Ureter (tissue), 1 donor: ENCODE measurements around the gene TTC9. TPM values are rescaled to one million over a fixed set of nuclear protein-coding genes. Genes with fewer than 3 reads are reported as not detected.
A peak's percentile ranks its signal among the peaks of the same experiment; 100 is the strongest.

ENCODE experiments used
- DNase-seq: peaks from one replicate; pipeline ENCODE4 v3.0.0-alpha.2; 2020; ENCODE audit warnings: low spot score
- total RNA-seq: library from RNA; stranded (reverse); gene quantifications from one replicate; pipeline ENCODE4 v1.2.4, GENCODE V29; 2023
- donor health status: DM: yes; HTN: yes; CAD: no.

The TTC9 gene
- 7.0 TPM for total RNA-seq

DNA sequence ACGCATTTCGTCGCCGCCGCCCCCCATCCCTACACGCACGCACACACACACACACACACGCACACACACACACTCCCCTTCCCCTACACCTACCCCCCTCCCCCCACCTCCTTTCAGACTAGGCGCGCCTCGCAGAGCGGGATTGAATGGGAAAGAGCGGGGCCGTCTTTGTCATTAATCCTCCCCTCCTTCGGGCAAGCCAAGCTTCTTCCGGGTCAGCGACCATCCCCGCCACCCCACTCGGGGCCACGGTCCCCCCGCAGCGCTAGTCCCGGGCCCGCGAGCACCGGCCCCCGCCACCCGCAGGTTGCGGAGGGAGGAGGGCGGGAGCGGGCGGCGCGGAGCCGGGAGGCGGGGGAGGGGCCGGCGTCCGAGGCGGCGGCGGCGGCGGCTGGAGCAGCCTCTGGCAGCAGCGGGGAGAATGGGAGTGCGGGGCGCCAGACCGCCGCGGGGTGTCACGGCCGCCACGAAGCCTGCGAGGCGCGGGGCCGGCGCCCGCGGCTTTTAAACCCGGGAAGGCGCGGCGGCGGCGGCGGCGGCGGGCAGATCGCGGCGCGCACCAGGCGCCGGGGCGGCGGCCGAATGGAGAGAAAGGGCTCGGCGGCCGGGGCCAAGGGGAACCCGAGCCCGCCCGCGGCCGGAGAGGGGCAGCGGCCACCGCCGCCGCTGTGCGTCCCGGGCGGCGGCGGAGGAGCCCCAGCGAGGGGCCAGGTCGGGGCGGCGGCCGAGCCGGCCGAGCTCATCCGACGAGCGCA, at the start of gene TTC9:
TTC9 (plus strand) TSS at position 369 of the 755 bp plus-strand sequence; CDS start at position 583, 214 bp downstream.
- no peak for DNase-seq

DNA sequence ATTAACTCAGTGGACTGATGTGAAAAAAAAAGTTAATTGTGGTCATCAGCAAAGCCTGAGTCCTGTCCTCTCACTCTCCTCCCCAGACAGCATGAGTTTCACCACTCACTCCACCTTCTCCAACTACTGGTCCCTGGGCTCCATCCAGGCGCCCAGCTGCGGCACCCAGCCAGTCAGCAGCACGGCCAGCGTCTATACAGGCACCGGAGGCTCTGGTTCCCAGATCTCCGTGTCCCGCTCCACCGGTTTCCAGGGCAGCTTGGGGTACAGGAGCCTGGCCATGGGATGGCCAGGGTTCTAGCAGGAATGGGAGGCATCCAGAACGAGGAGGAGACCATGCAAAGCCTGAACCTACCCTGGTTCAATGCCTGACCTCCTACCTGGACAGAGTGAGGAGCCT, 47.3 kb upstream of the TTC9 start:
- DNase-seq, result no peak

DNA sequence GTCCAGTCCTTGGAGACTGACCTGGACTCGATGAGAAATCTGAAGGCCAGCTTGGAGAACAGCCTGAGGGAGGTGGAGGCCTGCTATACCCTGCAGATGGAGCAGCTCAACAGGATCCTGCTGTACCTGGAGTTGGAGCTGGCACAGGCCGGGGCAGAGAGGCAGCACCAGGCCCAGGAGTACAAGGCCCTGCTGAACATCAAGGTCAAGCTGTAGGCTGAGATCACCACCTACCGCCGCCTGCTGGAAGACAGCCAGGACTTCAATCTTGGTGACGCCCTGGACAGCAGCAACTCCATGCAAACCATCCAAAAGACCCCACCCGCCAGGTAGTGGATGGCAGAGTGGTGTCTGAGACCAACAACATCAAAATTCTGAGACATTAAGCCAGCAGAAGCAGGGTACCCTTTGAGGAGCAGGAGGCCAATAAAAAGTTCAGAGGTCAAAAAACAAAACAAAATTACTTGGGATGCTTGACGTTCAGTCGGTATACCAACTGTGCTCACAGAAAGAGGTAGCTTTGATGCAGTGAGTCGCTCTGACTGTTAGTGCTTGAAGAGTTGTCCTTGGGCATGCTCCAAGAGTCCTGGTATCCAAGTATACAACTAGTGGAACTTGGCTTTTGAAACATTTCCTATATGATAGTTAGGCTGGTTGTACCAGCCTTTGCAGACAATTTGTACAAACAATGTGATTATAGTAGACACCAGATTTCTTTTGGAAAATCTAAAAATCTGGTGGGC, 46.1 kb upstream of the TTC9 start:
- DNase-seq, result no peak

DNA sequence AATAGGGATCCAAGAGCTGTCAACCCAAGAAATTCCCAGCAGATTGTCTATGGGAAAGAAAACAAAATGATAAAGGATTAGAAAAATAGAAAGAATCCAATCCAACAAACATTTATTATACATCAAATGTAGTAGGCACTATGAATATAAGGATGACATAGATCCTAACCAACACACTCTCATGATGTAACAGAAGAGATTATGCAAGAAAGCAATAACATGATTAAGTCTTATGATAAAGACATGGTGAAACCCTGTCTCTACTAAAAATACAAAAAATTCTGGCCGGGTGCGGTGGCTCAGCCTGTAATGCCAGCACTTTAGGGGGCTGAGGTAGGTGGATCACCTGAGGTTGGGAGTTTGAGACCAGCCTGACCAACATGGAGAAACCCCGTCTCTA, 44.0 kb upstream of the TTC9 start:
- DNase-seq, result no peak

DNA sequence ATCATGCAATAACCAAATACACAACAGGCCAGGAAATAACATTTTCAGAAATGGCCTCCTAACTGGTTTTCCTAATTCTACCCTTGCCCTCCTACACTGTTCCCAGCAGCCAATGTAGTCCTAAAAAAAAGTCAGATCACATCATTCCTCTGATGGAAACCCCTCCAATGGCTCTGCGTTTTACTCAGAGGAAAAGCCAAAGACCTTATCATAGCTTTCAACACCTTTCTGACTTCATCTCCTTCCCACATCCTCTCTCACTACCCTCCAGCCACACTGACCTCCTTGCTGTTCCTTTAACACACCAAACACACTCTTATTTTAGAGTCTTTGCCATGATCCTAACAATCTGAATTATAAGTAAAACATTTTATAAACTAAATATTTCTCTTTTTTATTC, 42.4 kb upstream of the TTC9 start:
- DNase-seq, result no peak

DNA sequence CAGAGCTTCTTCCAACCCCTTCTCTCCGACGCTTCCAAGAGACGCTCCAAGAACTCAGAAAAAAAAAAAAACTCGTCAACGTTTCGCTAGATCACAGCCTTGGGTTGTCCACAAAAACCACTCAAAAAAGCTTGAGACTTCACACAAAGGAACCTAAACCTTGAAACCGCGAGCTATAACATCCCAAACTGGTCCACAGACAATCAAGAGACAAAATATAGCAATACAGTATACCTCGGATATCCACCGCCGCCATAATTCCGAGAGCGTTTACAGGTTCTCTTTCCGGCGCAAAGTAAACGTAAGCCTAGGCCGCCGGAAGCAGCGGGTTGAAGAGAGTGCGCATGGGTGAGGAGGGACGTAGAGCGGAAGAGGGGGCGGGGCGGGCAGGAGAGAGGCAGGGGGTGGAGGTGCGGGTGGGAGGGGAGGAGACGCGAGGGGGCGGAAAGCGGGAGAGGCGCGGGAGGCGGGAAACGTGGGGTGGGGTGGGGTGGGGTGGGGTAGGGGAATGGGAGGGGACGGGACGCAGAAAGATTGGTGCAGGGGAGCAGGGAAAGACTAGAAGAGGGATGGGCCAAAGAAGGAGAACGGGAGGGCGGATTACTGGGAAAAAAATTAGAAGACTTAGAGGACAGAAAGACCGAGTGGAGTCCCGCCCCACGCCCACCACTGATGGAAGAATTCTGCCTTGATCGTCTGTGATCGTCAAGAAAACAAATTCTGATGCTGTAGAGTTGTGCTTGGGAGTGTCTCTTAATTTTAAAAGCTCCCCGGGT, 41.1 kb upstream of the TTC9 start, which contains the start of gene MED6:
MED6 (minus strand) TSS at position 274 of the 776 bp plus-strand sequence; CDS start at position 256, 18 bp downstream.
- DNase-seq, result peak; percentile 96

DNA sequence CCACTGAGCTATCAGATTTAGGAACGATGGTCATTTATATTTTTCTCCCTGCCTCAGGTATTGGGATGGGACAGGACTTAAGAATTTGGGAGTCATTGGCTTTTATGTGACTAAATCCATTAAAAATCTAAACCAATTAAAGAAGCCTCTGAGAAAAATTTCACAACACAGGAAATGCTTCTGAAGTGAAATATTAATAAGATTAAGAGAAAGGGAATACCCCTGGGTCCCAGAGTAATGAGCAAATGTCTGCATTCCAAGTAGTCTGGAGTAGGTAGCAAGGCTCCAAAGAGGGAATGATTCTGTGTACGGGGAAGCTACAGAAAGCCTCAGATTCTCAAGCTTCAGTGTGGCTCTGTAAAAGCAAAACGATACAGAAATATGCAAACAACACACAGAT, 40.6 kb upstream of the TTC9 start:
- no peak for DNase-seq

DNA sequence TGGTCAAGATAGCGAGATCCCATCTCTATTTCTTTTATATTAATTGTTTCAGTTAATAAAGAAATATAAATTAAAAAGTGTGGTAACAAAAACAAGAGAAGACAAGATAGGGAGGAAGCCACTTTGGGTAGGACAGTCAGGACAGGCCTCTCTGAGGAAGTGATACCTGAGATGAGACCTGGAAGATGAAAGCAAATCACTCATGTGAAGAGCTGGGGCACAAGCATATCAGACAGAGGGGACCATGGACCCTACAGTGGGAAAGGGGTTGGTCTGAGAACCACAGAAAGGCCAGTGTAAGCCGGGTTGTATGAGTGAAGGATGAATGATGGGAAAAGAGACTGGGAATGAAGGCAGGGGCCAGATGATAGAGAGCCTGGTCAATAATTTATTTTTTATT, 39.5 kb upstream of the TTC9 start:
- DNase-seq, result no peak

DNA sequence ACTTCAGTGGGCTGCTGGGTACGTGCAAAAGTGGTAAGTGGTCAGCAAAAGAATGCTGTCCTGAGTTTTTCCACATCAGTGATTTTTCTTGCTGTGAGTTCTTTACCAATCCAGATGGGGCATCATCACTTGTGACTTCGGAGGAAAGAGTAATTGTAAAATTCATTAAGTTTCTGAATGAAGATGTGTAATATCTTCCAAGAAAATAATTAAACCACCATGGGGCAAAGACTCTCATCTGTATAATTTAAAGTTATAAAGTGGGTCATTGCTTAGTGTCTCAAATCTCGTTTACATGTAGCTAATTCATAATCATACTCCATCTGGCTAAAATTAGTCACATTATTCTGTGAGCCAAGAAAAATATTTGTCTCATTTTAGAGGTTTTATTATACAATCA, 30.5 kb upstream of the TTC9 start:
- no peak for DNase-seq

DNA sequence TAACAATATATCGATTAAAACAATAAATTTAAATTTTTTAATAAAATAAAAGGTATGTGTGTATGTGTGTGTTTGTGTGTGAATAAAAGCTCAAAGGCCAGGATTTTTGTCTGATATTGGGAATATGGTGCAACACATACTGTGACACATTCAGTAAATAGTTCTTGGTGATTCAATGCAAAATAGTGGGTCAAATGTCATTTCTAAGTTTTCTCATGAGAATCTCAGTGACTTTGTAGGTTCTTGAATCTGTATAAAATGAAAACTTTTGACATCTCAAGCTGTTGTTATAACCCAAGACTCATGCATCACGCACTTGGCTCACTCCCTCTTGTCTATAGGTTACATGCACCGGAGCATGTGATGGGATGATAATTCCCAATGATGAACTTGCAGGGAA, 25.1 kb upstream of the TTC9 start:
- no peak for DNase-seq

DNA sequence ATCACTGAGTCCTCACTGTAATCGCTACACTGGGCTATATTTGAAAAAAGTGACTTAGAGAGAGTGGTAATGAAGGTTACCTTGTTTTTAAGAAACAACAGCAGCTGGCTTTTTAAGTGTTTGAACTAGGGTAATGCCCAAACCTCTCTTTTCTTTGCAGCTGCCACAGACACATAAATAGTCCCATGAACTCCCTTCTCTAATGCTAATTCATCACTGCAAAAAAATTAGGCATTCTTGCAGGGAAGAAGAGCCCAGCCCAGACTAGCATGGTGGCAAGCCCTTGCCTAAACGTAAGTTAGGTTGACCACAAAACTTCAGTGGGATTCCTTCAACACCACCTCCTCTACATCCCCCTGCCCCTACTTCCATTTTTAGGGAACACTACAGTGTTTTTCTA, 23.4 kb upstream of the TTC9 start:
- DNase-seq, result no peak

DNA sequence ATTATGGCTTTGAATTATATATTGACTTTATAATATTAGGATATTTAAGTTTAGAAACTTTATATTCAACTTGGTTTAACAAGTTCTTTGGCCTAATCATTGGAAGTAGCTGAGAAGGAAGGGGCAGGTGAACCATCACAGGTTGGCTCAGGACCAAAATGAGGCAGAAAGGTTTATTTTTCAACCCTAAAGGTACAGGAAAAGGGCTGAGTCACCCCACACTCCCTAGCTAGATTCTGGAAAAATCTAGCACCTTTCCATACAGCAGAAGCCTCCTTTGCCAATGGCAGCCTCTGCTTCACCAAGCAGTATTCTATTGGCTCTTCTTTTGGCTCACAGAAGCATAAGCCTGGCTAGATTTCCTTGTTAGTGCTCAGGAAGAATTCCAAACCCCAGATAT, 22.0 kb upstream of the TTC9 start:
- DNase-seq, result no peak

DNA sequence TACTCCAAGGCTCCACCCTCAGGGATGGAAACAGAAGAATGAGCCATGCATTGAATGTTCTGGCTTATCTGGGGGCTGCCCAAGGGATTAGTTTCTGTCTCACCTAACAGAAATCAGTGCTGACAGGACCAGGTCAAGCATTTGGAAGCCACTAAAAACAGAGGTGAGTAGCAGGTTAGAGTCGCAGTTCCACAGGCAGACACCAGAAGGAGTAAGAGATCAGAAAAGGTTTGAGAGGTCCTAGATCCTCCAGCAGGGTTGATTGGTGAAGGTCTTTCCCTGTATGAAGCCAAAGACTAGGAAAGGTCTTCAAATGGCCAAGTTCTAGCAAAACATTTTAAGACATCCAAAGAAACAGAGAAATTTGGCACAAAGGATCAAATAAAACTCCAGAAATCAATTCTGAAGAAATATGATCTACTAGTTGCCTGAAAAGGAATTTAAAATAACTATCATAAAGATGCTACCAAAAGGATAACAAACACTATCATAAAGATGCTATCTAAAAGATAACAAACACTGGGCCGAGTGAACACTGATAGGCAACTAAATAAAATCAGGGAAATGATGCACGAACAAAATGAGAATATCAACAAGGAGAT, 19.5 kb upstream of the TTC9 start:
- peak; percentile 45 for DNase-seq

DNA sequence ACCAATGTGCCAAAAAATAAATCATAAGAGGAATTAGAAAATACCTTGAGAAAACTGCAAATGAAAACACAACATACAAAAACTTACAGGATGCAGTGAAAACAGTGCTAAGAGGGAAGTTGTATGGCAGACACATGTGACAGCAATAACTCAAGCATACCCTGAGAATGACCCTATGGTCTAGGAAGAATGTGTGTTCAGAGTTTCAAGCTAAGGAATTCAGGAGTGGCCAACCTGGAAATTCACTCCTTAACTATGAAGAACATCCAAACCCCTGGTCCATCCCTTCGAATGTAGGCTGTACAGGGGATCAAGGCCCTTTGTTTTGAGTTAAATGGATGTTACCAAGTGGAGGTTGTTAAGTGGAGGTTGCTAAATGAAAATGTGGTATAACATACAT, 16.7 kb upstream of the TTC9 start:
- no peak for DNase-seq

DNA sequence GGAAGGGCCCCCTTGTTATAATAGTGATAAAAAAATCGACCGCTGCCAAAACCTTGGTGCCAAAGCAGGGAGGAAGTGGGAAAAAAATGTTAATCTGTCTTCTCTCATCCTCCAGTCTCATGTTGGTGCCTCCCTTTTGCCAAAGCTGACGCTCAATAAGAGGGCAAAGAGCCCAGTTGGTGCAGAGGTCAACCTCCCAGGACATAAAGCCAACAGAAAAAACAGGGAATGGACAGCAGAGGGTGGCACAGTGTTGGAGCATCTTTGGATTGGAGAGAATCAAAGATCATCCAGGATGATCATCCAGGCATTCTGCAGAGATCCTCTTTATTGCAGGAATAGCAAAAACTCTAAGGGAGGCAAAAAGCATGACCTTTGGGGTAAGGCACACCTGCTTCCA, 9.8 kb upstream of the TTC9 start:
- DNase-seq, result no peak

DNA sequence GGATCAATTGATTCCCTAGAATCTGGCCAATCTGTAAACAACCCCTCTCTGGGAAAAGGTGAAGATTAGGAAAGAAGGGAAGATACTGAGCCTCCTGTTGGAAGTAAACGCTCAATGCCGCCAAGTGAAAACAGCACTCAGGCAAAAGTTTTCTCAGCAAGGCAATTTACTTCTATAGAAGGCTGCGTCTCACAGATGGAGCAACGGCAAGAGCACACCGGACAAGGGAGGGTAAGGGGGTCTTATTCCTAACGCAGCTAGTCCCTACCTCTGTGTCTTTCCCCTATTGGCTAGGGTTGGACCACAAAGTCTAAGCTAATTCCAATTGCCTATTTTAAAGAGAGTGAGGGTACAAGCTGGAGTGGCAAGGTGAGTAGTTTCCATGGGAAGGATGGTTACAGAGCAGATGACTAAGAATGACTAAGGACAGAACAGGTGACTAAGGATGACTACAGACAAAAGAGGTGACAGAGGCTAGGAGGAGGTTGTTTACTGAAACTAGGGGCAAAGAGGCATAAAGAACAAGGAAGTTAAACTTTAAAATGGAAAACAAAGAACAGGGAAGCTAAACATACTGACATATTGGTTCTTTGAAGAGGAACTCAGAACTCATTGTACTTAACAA, 5.6 kb upstream of the TTC9 start:
- DNase-seq, result no peak

DNA sequence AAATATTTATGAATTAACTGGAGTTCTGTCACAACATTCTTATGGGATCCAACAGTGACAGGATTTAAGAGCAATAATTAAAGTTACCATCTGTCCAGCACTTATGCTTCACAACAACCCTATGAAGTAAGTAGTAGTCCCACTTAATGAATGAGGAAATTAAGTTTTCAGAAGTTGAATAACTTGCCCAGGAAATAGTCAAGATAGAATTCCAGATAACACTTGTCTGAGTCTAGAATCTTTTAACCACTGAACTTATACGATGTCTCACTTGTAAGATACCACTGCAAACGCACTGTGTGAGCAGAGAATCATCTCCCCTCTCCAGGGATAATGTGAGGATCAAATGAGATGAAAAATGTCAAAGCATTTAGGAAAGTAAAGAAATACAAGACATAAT, 3.3 kb upstream of the TTC9 start:
- DNase-seq, result no peak

DNA sequence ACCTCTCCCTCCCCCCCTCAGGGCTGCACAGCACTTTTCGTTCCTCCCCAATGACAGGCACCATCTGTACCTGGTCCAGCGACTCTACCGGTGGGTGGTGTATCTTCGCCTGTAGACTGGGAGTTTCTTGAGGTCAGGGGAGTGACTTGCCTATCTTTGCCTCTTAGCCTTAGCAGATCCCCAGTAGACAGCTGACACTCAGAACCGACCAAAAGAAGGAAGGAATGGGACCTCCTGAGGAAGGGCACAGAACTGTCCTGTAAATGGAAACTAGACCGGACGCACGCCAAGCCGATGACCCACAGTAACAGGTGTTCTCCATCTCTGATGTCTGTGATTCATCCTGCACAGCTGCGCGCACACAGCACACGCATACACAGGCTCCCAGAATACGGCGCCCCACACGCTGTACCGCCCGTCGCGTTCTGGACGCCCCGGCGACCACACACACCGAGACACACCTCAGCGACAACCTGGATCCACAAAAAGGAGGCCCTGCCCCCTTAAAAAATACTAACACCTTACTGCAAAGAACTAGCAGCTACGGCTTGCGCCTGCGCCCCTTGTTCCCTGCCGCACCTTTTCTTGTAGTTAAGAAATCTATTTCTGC, 673 bp upstream of the TTC9 start:
- DNase-seq, result no peak

DNA sequence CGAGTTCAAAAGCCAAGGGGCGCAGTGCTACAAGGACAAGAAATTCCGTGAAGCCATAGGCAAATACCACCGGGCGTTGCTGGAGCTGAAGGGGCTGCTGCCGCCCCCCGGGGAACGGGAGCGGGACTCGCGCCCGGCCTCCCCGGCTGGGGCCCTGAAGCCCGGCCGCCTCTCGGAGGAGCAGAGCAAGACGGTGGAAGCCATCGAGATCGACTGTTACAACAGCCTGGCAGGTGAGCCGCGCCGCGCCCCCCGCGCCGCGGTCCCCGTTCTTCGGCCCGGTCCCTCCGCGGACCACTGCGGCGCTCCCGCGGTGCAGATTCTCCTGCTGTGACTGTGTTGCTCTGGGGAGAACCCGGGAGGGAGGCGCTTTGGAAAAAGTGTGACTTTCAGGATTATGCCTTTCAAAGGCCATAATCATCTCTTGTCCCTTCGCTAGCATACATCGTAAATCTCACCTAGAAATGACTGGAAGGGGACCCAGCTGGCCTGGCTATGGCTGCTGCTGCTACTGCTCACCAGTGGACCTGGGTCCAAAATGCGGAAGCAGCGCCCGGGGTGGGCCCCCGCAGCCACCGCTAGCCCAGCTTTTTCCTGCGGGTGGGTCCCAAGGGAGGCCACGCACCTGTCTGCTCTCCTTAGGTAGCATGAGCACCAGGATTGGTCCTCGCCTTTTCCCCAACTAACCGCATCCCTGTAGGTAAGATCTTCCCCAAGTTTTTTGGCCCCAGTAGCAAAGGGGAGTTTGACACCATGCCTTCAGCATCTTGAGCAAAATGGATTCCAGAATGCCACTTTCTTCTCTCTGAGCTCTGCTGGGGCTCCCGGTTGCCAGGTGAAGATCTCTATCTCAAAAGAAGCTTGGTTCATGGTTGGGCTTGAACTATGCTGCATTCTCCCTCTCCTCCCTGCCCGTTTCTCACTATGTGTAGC, 853 bp downstream of the TTC9 start:
- no peak for DNase-seq

DNA sequence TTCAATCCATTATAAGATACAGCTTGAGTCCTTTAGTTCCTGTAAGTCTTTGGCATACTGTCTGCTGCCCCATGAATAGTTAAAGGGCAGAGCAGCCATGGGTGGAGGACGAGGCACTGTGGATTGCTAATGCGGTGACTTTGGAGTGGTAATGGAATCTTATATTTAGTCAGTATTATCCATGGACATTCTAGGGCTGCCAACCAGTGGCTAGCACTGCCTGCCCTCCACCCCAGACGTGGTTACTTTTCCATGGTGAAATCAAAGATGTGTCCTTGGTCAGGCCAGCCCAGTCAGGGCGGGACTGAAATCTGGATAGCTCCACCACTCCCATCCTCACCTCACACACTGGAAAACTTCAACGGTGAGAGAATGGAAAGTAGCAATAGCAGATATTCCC, 2.3 kb downstream of the TTC9 start:
- DNase-seq, result no peak
